Vagina (tissue), 2 donors: ENCODE measurements around the gene OLFM1. TPM values are rescaled to one million over a fixed set of nuclear protein-coding genes. Genes with fewer than 3 reads are reported as not detected.

Experiments used
- DNase-seq, 2 donors: peaks; one replicate each; pipeline ENCODE4 v3.0.0-alpha.2; 2017; ENCODE audit errors: extremely low spot score in 2 of 2
- H3K27ac ChIP-seq: fragments of 200-600 bp; sonication (generic); one replicate; pipeline ENCODE4 v1.5.1; 2019
- H3K27me3 ChIP-seq: fragments of 200-600 bp; sonication (generic); one replicate; pipeline ENCODE4 v1.5.1; 2019
- H3K36me3 ChIP-seq, 2 donors: fragments of 200-600 bp; sonication (generic); one replicate each; pipeline ENCODE4 v1.5.1; 2017 to 2019
- H3K4me1 ChIP-seq: fragments of 200-600 bp; sonication (generic); one replicate; pipeline ENCODE4 v1.5.1; 2019
- H3K4me3 ChIP-seq, 2 donors: fragments of 200-600 bp; sonication (generic); 1 replicate in 1 of 2; 2 replicates in 1 of 2; pipeline ENCODE4 v1.5.1; 2016 to 2019
- H3K9me3 ChIP-seq: fragments of 200-600 bp; sonication (generic); one replicate; pipeline ENCODE4 v1.5.1; 2019
- POLR2A ChIP-seq, 2 donors: fragments of 450-650 bp; IDR thresholded peaks; one replicate each; pipeline ENCODE4 v1.6.1; 2017; ENCODE audit warnings: antibody characterized with exemption in 2 of 2, mild to moderate bottlenecking in 2 of 2, moderate library complexity in 2 of 2
- POLR2AphosphoS5 ChIP-seq, 2 donors: sonication (generic); formaldehyde crosslinking; IDR thresholded peaks; one replicate each; pipeline ENCODE4 v1.9.0; 2017; ENCODE audit warnings: antibody characterized with exemption in 2 of 2, mild to moderate bottlenecking in 2 of 2, low read depth in 1 of 2; ENCODE audit not compliant: insufficient read depth in 1 of 2
- intact Hi-C: fragments of 100-400 bp; cut with DNase I; formaldehyde crosslinking; loops from one replicate; pipeline ENCODE4 v1.15.1; 2023
- total RNA-seq: library from RNA; depleted of rRNA; stranded (reverse); fragments of >200 nt; gene quantifications from one replicate; pipeline ENCODE4 v1.2.3, GENCODE V29; 2016
- TF ChIP-seq, protein P1 (sequence below), 3 experiments: fragments of 450-650 bp in 2 of 3; fragments of 200-600 bp in 1 of 3; sonication (generic) in 1 of 3; IDR thresholded peaks; one replicate each; pipeline ENCODE4 v1.5.1; 2017 to 2019; ENCODE audit warnings: antibody characterized with exemption in 3 of 3, mild to moderate bottlenecking in 2 of 3, moderate library complexity in 2 of 3

Gene OLFM1
- total RNA-seq, 1 donor from 2014 or later, result 39.0 TPM

DNA sequence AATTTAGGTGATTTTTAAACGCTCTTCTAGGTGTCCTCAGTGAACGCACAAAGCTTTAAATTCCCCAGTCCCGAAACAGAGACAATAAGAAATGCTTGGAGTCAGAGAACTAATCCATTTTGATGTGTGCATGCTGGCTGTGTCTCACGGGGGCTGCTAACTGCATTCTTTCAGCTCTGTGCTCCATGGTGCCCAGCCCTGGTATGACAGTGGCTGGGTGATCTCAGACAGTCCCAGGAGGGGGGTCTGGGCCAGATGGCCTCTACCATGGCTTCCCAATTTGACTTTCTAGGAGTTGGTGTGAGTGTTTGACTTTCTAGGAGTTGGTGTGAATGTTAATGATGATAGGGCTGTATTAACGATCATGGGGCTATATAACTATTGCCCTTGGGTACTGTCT, 12.1 kb downstream of the OLFM1 start:
- no peak overlapping the region for H3K27ac ChIP-seq
- TF ChIP-seq, protein P1, sequence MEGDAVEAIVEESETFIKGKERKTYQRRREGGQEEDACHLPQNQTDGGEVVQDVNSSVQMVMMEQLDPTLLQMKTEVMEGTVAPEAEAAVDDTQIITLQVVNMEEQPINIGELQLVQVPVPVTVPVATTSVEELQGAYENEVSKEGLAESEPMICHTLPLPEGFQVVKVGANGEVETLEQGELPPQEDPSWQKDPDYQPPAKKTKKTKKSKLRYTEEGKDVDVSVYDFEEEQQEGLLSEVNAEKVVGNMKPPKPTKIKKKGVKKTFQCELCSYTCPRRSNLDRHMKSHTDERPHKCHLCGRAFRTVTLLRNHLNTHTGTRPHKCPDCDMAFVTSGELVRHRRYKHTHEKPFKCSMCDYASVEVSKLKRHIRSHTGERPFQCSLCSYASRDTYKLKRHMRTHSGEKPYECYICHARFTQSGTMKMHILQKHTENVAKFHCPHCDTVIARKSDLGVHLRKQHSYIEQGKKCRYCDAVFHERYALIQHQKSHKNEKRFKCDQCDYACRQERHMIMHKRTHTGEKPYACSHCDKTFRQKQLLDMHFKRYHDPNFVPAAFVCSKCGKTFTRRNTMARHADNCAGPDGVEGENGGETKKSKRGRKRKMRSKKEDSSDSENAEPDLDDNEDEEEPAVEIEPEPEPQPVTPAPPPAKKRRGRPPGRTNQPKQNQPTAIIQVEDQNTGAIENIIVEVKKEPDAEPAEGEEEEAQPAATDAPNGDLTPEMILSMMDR (IDR thresholded peaks at IDR 0.05), result no peak
- no peak for TF ChIP-seq POLR2A (IDR thresholded peaks at IDR 0.05)
- TF ChIP-seq POLR2AphosphoS5 (IDR thresholded peaks at IDR 0.05; ENCODE audit: insufficient read depth in 1 of 2, low read depth in 1 of 2), result no peak
- no peak for DNase-seq
- no peaks in the 10 kb centered on the region for H3K9me3 ChIP-seq
- peaks cover 4% of the 10 kb centered on the region for H3K4me1 ChIP-seq
- H3K36me3 ChIP-seq, result no peaks in the 10 kb centered on the region
- no peak overlapping the region for H3K4me3 ChIP-seq
- intact Hi-C loops, result no loop called here
- H3K27me3 ChIP-seq, result no peaks in the 10 kb centered on the region

DNA sequence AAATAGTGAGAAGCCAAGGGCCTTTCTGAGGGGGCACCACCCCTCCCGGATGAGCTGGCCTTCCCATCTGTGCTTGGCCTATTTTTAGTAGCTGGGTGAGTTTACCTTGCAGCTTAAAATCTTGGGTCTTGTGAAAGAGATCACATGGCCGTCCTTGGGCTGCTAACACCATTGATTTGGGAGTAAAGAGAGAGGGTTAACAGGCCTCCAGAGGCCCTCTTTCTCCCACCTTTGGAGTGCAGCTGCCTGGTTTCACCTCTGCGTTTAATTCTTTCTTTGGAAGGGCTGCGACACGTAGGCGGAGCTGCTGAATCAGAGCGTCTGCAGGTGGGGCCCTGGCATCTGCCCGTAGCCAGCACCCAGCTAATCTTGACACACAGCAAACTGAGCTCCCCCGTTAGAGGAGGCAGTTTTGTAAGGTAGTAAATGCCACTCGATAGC, 12.8 kb downstream of the OLFM1 start:
- H3K4me3 ChIP-seq, result no peak overlapping the region
- H3K27me3 ChIP-seq, result no peaks in the 10 kb centered on the region
- no peak overlapping the region for H3K27ac ChIP-seq
- no peaks in the 10 kb centered on the region for H3K36me3 ChIP-seq
- no peaks in the 10 kb centered on the region for H3K9me3 ChIP-seq
- H3K4me1 ChIP-seq, result peaks cover 4% of the 10 kb centered on the region
- DNase-seq, result no peak
- intact Hi-C loops, result no loop called here
- no peak for TF ChIP-seq POLR2A (IDR thresholded peaks at IDR 0.05)
- TF ChIP-seq, protein P1 (IDR thresholded peaks at IDR 0.05), result no peak
- no peak for TF ChIP-seq POLR2AphosphoS5 (IDR thresholded peaks at IDR 0.05; ENCODE audit: insufficient read depth in 1 of 2, low read depth in 1 of 2)

DNA sequence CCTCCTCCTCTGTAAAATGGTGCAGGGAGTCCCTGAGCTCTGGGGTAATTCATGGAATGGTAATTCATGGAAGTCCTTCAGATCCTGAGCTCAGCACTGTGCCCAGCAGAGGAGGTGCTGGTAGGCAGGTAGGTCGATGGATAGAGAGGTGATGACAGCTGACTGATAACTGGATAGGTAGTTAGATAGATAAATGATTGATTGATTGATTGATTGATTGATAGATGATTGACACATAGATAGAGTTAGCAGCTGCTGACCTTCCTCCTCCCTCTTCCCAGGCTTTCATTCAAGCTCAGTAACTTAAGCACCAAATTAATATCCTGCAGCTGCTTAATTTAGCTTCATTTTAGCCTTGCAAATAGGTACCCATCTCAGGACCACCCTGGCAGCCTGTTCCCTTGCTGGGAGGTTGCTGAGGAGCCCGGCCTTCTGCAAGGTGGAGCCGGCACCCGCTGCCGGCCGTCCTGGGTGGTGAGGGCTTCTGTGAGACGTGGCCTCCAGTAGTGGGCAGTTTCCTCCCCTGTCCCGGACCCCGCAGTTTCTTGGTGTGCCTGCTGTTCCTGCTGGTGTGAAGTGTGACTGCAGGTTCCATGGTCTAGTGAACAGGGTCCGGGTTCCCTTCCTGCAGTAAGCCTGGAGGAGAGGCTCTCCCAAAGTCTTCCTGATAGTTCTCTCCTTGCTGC, 13.4 kb downstream of the OLFM1 start:
- intact Hi-C loops, result no loop called here
- no peak for DNase-seq
- Histone ChIP-seq H3K4me3 (no peak overlapping the region), H3K9me3 (no peaks in the 10 kb centered on the region), H3K36me3 (no peaks in the 10 kb centered on the region), H3K27ac (no peak overlapping the region), H3K4me1 (peaks cover 4% of the 10 kb centered on the region), H3K27me3 (no peaks in the 10 kb centered on the region)
- no peak for TF ChIP-seq POLR2AphosphoS5 (IDR thresholded peaks at IDR 0.05; ENCODE audit: insufficient read depth in 1 of 2, low read depth in 1 of 2)

DNA sequence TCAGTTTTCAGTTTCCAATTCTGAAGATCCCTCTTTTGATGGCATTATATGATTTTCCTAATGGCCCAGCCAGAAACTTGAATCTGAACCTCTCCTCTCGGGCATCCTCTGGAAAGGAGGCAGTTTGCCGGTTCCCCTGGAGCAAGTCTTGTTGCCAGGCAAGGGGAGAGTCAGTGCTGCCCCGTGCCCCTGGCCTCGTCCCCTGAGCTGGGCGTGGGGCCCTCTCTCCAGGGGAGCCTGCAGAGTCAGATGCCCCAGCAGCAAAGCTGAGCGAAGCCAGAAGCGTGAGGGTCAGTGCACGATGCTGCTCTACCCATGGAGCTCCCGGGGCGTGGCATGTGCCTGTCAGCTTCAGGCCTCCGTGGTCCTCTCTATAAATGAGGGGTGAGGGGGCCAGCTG, 14.0 kb downstream of the OLFM1 start:
- DNase-seq, result no peak
- Histone ChIP-seq H3K27ac (no peak overlapping the region), H3K36me3 (no peaks in the 10 kb centered on the region), H3K4me1 (peaks cover 4% of the 10 kb centered on the region), H3K4me3 (no peak overlapping the region), H3K27me3 (no peaks in the 10 kb centered on the region), H3K9me3 (no peaks in the 10 kb centered on the region)
- TF ChIP-seq, protein P1 (IDR thresholded peaks at IDR 0.05), result no peak
- TF ChIP-seq POLR2A (IDR thresholded peaks at IDR 0.05), result no peak
- intact Hi-C loops, result no loop called here

DNA sequence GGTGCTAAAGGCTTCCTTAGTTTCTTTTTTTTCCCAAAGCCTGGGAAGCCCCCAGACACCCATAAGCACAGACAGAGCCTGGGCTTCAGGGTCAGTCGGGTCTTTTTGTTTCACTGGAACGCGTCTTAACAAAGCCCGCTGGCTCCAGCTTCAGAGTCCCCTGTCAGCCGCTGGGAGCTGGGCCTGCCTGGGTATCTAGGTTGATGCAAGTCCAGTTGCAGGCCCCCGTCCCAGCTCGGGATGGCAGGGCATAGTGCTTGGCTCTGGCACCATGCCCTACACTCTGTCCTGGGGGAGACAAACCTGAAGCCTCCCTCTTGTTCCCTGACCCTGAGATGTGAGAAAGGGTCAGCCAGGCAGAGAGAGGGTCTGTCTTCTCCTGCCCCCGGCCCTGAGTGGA, 14.5 kb downstream of the OLFM1 start:
- H3K27ac ChIP-seq, result no peak overlapping the region
- no peaks in the 10 kb centered on the region for H3K9me3 ChIP-seq
- H3K36me3 ChIP-seq, result no peaks in the 10 kb centered on the region
- DNase-seq, result no peak
- peaks cover 4% of the 10 kb centered on the region for H3K4me1 ChIP-seq
- H3K27me3 ChIP-seq, result no peaks in the 10 kb centered on the region
- intact Hi-C loops, result no loop called here
- TF ChIP-seq POLR2A (IDR thresholded peaks at IDR 0.05) (no peak), POLR2AphosphoS5 (IDR thresholded peaks at IDR 0.05; ENCODE audit: insufficient read depth in 1 of 2, low read depth in 1 of 2) (no peak)
- TF ChIP-seq, protein P1 (IDR thresholded peaks at IDR 0.05), result no peak
- no peak overlapping the region for H3K4me3 ChIP-seq
